GM21447 (cell line): Measurements from ENCODE around the gene OBP2A.

Source experiments
- ATAC-seq: cut with Tn5 transposase; IDR thresholded peaks from one replicate; pipeline ENCODE4 v1.9.1; 2021; ENCODE audit not compliant: unreplicated experiment

The OBP2A gene

DNA sequence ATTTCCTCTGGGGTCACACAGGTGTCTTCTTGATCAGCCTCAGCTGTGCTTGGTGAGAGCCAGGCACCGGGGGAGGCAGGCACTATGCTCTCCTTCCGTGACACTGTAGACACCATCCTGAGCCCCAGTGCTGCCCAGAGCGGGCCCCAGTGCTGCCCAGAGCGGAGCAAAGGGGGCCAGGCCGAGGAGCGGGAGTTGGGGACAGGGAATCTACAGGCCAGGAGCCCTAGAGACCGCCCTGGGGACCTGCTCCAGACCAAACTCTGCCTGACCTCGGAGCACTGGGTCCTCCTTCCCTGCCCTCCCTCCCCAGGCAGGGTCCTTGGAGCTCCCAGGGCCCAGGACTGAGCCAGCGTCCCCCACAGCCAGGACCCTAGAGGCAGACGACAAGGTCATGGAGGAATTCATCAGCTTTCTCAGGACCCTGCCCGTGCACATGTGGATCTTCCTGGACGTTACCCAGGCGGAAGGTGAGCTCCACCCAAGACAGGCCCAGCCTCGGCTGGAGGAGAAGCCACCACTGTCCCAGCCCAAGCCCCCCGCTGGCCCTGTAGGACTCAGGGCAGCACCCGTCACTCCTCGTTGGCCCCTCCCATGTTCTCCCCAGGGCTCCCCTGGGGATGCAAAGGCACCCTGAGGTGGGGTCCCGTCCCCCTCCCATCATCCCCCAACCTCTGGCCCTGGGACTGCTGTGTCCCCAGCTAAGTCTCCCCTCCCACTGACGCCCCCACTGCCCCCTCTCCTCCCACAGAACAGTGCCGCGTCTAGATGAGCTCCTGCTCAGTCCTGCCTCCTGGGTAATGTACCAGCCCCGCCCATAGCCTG, 45.8 kb downstream of the OBP2A start:
- ATAC-seq, result no peak

DNA sequence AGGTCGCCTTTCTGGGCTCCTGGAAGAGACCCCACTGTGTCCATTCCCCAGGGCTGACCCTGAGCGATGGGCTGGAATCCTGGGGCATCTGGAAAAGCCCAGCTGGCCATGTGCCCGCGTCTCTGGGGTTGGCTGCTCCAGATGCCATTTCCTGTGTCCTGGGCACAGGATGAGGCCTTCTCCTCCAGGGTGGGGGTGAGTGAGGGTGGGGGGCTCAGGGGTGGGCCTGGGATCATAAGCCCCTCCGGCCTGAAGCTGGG, 46.3 kb downstream of the OBP2A start:
- no peak for ATAC-seq

DNA sequence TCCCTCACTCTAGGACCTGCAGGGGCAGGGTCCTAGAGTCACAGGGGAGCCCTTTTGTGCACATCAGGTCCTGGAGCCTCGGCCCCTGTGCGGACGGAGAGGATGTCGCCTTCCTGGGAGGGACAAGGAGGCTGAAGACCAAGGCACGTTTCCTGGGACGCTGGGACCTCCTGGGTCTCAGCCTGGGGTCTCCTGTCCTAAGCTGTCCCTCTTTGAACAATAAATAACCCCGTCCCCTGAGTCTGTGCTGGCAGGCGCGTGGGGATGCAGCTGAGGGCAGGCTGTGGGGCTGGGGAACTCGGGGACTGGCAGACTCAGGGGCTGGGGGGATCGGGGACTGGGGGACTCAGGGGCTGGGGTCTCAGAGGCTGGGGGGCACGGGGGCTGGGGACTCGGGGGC, 46.7 kb downstream of the OBP2A start:
- no peak for ATAC-seq

DNA sequence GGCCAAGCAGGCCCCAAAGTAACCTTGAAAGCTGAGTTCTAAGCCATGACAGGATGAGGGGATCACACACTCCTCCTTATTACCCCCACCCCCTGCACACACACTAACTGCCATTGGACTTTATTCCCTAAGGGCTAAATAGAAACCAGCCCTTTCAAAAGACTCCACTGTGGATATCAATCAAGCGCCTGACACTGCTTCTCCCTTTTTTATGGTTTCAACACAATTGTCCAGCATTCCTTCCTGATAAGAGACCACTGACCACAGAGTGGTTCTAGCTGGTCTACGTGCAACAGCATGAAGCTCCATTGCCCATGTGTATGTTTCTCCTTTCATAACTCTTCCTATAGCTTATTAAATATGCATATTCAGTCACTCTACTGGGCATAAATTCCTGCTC, 50.3 kb downstream of the OBP2A start:
- ATAC-seq, result no peak
